Measurements from ENCODE around the gene ZNF143. TPM values are rescaled to one million over a fixed set of nuclear protein-coding genes. Genes with fewer than 3 reads are reported as not detected.

The ZNF143 gene
- total and polyA plus RNA-seq, 10 of the 15 experiments (the other 5 are each of a cell fraction or from before 2014, with no cell fraction given), result 13.6 to 48.7 (median 19.4) TPM

- TF ChIP-seq NR2C1 (IDR thresholded peaks at IDR 0.05), result peak; percentile 79
- TF ChIP-seq BCL3 (IDR thresholded peaks at IDR 0.05; ENCODE audit: borderline replicate concordance, insufficient read depth, low read depth, low read length, poor library complexity, severe bottlenecking), result no peak
- TF ChIP-seq POLR2AphosphoS5 (IDR thresholded peaks at IDR 0.05; ENCODE audit: low read length), result peak; percentile 76; the same call in 1 of the 2 replicates
- no peak for TF ChIP-seq ZSCAN29 (IDR thresholded peaks at IDR 0.05)
- TF ChIP-seq YBX1 (IDR thresholded peaks at IDR 0.05), result no peak
- peak; percentile 97 for TF ChIP-seq YY1 (IDR thresholded peaks at IDR 0.05; ENCODE audit: low read depth, low read length)
- TF ChIP-seq HDAC6 (IDR thresholded peaks at IDR 0.05; ENCODE audit: unreplicated experiment), result no peak
- TF ChIP-seq, protein P1, sequence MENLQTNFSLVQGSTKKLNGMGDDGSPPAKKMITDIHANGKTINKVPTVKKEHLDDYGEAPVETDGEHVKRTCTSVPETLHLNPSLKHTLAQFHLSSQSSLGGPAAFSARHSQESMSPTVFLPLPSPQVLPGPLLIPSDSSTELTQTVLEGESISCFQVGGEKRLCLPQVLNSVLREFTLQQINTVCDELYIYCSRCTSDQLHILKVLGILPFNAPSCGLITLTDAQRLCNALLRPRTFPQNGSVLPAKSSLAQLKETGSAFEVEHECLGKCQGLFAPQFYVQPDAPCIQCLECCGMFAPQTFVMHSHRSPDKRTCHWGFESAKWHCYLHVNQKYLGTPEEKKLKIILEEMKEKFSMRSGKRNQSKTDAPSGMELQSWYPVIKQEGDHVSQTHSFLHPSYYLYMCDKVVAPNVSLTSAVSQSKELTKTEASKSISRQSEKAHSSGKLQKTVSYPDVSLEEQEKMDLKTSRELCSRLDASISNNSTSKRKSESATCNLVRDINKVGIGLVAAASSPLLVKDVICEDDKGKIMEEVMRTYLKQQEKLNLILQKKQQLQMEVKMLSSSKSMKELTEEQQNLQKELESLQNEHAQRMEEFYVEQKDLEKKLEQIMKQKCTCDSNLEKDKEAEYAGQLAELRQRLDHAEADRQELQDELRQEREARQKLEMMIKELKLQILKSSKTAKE (IDR thresholded peaks at IDR 0.05; ENCODE audit: low read depth, poor library complexity, severe bottlenecking), result peak; percentile 98
- TF ChIP-seq GATAD2B (conservative IDR thresholded peaks at IDR 0.05; ENCODE audit: low read depth), result 0 out of 2 replicates have a peak, but pooled peaks have one; percentile 42
- TF ChIP-seq BMI1 (IDR thresholded peaks at IDR 0.05; ENCODE audit: borderline replicate concordance), result no peak
- TF ChIP-seq HCFC1 (IDR thresholded peaks at IDR 0.05; ENCODE audit: low read length), result peak; percentile 70
- TF ChIP-seq TCF12 (IDR thresholded peaks at IDR 0.05; ENCODE audit: low read depth, low read length), result peak; percentile 80; the same call in 1 of the 2 replicates
- peak; percentile 53 for TF ChIP-seq SIX5 (IDR thresholded peaks at IDR 0.05; ENCODE audit: low read depth, low read length, severe bottlenecking)
- TF ChIP-seq, protein P2, sequence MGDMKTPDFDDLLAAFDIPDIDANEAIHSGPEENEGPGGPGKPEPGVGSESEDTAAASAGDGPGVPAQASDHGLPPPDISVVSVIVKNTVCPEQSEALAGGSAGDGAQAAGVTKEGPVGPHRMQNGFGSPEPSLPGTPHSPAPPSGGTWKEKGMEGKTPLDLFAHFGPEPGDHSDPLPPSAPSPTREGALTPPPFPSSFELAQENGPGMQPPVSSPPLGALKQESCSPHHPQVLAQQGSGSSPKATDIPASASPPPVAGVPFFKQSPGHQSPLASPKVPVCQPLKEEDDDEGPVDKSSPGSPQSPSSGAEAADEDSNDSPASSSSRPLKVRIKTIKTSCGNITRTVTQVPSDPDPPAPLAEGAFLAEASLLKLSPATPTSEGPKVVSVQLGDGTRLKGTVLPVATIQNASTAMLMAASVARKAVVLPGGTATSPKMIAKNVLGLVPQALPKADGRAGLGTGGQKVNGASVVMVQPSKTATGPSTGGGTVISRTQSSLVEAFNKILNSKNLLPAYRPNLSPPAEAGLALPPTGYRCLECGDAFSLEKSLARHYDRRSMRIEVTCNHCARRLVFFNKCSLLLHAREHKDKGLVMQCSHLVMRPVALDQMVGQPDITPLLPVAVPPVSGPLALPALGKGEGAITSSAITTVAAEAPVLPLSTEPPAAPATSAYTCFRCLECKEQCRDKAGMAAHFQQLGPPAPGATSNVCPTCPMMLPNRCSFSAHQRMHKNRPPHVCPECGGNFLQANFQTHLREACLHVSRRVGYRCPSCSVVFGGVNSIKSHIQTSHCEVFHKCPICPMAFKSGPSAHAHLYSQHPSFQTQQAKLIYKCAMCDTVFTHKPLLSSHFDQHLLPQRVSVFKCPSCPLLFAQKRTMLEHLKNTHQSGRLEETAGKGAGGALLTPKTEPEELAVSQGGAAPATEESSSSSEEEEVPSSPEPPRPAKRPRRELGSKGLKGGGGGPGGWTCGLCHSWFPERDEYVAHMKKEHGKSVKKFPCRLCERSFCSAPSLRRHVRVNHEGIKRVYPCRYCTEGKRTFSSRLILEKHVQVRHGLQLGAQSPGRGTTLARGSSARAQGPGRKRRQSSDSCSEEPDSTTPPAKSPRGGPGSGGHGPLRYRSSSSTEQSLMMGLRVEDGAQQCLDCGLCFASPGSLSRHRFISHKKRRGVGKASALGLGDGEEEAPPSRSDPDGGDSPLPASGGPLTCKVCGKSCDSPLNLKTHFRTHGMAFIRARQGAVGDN (IDR thresholded peaks at IDR 0.05), result peak; percentile 61
- TF ChIP-seq ZZZ3 (IDR thresholded peaks at IDR 0.05; ENCODE audit: control insufficient read depth, insufficient read length, low read depth), result no peak
- TF ChIP-seq, protein P3, sequence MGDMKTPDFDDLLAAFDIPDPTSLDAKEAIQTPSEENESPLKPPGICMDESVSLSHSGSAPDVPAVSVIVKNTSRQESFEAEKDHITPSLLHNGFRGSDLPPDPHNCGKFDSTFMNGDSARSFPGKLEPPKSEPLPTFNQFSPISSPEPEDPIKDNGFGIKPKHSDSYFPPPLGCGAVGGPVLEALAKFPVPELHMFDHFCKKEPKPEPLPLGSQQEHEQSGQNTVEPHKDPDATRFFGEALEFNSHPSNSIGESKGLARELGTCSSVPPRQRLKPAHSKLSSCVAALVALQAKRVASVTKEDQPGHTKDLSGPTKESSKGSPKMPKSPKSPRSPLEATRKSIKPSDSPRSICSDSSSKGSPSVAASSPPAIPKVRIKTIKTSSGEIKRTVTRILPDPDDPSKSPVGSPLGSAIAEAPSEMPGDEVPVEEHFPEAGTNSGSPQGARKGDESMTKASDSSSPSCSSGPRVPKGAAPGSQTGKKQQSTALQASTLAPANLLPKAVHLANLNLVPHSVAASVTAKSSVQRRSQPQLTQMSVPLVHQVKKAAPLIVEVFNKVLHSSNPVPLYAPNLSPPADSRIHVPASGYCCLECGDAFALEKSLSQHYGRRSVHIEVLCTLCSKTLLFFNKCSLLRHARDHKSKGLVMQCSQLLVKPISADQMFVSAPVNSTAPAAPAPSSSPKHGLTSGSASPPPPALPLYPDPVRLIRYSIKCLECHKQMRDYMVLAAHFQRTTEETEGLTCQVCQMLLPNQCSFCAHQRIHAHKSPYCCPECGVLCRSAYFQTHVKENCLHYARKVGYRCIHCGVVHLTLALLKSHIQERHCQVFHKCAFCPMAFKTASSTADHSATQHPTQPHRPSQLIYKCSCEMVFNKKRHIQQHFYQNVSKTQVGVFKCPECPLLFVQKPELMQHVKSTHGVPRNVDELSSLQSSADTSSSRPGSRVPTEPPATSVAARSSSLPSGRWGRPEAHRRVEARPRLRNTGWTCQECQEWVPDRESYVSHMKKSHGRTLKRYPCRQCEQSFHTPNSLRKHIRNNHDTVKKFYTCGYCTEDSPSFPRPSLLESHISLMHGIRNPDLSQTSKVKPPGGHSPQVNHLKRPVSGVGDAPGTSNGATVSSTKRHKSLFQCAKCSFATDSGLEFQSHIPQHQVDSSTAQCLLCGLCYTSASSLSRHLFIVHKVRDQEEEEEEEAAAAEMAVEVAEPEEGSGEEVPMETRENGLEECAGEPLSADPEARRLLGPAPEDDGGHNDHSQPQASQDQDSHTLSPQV (IDR thresholded peaks at IDR 0.05), result 0 out of 2 replicates have a peak, but pooled peaks have one; percentile 12
- peak in 1 of 2 experiments; percentile 9; a peak in 1 of 4 replicates for TF ChIP-seq EP300 (IDR thresholded peaks at IDR 0.05; ENCODE audit: borderline replicate concordance in 1 of 2, control insufficient read depth in 1 of 2, low read depth in 2 of 2, low read length in 2 of 2)
Measured at GRCh38 chr11:9460322-9461062, at the start of gene ZNF143 (continued).
